GM18873 (cell line): ENCODE measurements around the gene MYCL.
A peak's percentile ranks its signal among the peaks of the same experiment; 100 is the strongest.
"Not testable (repeated sequence)": the region's sequence is repeated elsewhere in the genome, so short reads cannot be mapped to it uniquely, and the experiment has no call there.

ENCODE experiments used
- ATAC-seq: cut with Tn5 transposase; IDR thresholded peaks from one replicate; pipeline ENCODE4 v1.9.1; 2021; ENCODE audit warnings: mild to moderate bottlenecking, moderate library complexity, moderate number of reproducible peaks; ENCODE audit not compliant: unreplicated experiment, low FRiP score

MYCL gene

DNA sequence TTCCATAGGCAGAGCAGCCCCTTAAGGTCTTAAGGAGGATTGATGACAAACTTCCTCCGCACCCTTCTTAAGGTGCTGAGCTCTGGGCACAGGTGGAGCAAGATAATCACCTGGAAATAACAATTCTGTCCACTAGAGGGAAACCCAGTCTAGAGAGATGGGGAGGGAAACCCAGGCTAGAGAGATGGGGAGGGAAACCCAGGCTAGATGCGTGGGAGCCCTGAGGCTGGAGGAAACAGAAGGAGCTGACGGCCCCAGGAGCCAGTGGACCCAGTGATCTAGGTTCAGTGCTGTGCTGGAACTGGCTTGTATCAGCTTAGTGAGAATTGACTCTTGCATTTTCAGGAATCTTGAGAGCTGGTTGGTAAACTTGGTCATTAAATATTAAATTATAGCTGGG lies 17.8 kb upstream of the MYCL start:
- ATAC-seq: no peak

DNA sequence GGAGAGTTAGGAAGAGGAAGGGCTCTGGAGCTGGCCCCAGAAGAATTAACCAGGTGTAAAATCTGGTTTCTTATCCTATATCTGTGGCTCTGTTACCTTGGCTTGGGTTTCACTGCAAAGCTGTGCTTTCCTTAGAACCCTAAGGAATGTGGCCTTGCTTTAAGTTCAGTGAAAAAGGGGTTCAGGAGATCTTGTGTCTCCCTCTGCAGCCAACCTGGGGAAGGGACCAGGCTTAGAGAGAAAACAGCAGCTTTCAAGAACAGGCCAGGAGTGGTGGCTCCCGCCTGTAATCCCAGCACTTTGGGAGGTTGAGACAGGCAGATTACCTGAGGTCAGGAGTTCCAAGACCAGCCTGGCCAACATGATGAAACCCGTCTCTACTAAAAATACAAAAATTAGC lies 16.1 kb upstream of the MYCL start:
- ATAC-seq: no peak

DNA sequence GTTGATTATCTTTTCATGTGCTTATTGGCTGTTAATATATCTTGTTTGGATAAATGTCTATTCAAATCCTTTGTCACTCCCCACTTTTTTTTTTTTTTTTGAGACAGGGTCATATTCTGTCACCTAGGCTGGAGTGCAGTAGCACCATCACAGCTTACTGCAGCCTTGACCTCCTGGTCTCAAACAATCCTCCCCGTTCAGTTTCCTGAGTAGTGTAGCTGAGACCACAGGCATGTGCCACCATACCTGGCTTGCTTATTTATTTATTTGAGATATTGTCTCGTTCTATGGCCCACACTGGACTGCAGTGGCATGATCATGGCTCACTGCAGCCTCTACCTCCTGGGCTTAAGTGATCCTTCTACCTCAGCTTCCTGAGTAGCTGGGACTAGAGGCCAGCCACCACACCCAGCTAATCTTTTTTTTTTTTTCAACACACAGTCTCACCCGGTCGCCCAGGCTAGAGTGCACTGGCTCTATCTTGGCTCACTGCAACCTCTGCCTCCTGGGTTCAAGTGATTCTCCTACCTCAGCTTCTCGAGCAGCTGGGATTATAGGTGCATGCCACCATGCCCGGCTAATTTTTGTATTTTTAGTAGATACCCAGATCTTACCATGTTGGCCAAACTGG lies 13.9 kb upstream of the MYCL start:
- ATAC-seq: no peak

DNA sequence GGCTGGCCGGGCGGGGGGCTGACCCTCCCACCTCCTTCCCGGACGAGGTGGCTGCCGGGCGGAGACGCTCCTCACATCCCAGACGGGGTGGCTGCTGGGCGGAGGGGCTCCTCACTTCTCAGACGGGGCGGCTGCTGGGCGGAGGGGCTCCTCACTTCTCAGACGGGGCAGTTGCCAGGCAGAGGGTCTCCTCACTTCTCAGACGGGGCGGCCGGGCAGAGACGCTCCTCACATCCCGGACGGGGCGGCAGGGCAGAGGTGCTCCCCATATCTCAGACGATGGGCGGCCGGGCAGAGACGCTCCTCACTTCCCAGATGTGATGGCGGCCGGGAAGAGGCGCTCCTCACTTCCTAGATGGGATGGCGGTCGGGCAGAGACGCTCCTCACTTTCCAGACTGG lies 11.4 kb upstream of the MYCL start:
- not testable (repeated sequence) for ATAC-seq

DNA sequence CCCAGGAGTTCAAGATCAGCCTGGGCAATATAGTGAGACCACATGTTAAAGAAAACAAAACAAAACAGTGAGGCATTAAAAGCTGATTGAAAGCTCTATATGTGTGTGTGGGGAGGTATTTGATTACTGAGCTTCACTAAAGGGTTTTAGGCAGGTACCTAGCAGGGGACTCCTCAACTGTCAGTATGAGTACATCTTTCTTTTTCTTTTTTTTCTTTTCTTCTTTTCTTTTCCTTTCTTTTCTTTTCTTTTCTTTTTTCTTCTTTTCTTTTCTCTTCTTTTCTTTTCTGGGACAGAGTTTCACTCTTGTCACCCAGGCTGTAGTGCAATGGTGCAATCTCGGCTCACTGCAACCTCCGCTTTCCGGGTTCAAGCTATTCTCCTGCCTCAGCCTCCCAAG lies 8.5 kb upstream of the MYCL start:
- no peak for ATAC-seq

DNA sequence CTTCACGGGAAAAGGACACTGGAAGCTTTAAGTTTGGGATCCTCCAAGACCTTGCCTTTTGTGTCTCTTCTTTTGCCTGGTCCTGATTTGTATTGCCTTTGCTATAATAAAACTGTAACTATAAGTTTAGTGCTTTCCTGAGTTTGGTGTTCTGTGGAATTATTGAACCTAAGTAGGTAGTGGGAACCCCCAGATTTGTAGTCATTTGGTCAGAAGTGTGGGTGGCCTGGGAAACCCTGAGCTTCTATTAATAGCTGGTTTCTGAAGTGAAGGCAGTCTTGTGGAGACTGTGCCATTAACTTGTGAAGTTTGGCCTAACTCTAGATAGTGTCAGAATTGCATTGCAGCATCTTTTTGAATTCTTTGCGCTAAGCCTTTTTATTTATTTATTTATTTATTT lies 6.8 kb upstream of the MYCL start:
- ATAC-seq: no peak

DNA sequence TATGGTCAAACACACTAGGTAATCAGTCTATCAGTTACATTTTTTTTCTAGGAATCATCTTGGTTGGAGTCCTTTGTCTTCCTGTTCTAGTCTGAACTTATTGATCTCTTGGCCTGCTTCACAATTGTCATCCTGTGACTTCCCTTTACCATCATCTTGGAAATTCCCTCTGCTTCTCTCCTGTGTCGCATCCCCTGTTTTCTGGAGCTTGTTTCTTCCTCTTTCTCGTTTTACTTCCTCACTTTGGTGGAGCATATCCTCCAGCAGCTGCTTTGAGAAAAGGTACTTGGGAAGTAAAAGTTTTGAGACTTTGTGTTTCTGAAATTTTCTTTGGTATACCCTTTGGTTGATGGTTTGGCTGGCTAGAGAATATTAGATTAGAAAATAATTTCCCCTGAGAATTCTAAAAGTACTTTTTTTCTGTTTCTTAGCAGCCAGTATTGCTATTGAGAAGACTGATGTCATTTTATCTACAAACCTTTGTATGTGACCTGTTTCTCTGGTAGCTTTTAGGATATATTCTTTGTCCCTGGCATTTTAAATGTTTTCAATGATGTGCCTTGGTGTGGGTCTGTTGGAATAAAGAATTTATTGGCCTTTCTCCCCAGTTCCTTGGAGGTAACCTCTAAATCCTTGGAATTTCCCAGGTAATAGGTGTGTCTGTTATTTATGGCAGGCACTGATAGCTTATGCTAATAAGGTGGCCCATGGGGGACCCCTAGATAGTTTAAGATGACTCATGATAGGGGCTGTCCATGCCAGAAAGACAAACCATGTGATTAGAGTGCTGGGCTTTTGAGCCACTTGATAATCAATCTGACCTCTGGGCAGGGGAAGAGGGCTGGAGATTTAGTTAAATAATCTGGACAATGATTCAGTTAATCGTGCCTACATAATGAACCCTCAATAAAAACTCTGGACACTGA lies 6.1 kb upstream of the MYCL start:
- no peak for ATAC-seq

DNA sequence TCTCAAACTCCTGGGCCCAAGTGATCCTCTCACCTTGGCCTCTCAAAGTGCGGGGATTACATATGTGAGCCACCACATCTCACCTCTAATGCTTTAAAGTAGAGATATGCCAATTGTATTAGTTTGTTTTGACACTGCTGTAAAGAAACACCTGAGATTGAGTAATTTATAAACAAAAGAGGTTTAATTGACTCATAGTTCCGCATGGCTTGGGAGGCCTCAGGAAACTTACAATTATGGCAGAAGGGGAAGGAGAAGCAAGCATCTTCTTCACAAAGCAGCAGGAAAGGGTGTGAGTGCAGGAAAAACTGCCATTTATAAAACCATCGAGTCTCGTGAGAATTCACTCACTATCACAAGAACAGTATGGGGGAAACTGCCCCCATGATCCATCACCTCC lies 3.5 kb upstream of the MYCL start:
- ATAC-seq: no peak

DNA sequence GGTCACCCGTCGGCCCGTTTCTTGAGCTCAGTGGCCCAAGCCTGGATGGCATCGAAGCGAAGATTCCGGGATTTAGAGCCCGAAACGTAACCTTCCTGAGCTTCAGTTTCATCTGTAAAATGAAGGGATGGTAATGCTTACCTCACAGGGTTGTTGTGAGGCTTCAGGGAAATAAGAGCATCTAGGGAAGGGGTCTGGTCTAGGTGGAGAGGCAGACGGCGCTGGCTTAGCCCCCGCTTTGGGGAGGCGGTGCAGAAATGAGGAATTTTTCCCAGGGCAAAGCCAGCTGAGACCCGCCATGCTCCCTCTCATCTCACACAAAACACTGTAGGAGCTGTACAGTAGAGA lies 717 bp upstream of the MYCL start:
- ATAC-seq: no peak

DNA sequence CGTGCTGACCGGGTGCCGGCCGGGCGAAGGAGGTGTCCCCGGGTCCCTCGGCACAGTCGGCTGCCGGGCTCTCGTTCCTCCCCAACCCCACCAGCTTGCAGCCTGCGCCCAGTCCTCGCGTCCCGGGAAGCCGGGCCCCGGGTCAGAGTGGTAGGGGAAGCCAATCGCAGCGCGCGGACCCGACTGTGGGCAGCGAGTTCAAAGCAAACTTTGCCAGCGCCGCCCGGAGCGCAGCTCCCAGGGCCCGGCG lies 328 bp downstream of the MYCL start:
- peak; percentile 16 for ATAC-seq

DNA sequence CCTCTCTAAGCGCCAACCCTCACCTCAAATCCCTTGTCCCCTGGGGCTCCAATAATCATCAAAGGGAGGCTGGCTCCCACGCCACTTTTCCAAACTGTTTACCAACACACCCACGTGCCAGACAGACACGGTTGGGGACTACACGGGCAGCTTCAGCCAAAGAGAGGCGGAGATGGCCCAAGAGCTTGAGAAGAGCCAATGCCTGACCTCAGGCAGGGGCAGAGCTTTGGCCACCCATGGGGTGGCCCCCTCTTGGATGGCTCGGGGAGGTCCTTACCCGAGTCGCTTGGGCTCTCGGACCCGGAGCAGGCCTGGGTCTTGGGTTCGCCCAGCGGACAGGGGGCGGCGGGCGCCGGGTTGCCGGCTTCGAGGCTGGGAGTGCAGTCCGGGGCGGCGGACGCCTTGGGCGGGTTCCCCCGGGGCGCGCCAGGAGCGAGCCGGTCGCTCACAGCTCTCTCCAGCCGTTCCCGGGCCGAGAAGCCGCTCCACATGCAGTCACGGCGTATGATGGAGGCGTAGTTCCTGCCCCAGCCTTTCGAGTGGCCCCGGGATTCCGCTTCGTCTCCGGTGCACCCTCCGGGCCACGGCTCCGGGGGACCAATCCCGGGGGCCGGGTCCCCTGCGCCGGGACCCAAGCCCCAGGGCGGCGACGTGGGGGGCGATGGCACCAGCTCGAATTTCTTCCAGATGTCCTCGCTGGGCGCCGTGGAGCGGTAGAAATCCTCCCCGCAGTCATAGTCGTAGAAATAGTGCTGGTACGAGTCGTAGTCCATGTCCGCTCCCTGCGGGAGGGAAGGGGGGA lies 854 bp downstream of the MYCL start:
- ATAC-seq: no peak

DNA sequence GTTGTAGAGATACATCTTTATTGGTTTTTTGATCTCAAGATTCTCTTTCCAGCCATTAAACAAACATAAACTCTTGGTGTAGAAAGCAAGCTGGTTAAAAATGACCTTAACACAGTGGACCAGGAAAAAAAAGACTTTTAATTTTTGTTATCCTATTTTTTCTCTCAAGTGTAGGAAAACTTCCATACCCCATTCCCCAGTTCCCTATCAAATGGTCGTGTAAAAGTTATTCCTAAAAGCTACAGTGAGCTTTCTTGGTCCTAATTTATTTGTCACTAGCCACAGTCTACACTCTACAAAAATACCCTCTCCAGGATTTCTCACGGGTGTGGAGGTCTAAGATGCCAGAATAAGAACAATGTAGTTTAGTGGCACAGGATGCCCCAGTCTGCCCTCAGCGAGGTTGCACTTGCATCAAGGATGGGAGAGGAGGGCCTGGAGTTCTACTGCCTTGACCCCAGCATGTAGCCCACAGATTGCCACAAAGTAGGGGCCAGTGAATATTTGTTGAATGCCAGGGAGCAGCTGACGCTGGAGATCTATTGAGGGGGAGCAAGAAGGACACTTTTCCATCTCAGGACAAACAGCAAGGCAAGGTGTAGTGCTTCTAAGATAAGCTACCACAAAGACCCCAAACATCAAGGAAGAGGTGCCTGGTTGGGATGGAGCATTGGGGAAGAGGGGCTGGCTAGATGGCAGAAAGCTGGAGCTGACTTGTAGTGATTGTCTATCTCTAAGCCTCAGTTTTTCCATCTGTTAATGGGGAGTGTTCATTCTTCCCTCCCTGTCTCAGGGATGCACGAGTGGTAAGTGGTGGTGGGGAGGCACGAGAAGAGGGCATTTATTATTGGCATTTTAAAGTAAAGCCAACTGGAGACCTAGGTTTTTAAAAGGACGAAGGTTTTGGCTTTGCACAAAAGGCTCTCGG lies 1.8 kb downstream of the MYCL start:
- ATAC-seq: no peak

DNA sequence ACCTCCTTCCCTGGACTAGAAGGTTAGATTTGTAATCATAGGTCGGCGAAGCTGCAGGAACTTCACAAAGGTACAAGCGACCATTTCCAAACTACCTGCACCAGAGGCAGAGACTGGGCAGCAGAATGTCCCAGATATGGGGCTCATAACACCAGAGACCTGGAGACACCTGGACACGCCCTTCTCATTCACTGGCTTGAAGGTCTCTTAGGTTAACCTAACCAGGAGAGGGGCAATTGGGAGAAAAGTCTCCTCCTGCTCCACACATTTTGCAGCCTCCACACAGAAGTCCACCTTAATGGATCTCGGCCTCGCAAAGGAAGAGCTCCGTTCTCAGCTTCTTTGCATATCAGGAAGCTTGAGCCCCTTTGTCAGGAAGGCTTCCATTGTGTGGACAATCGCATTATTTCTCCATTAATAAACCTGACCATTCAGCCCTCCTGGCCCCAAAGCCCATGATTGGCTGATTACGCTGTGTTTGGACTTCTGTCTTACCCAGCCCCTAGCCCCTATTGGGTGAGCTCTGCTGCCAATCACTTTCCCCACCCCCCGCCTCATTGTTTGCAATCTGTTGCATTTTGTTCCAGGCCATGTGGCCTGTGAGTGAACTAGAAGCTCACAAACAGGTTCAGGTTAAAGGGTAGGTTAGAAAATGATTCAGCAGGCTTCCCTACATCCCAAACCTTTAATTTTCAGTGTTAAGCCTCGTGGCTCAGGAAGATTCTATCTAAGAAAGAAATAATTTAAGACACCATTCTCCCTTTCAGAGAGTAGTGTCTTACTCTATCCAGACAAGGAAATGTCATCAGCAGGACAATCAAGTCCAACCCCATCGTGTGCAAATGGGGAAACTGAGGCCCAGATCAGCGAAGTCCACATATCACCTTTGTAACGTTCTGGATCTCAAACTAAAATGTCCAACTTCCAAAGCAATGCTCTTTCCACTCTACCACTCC lies 2.8 kb downstream of the MYCL start:
- no peak for ATAC-seq

DNA sequence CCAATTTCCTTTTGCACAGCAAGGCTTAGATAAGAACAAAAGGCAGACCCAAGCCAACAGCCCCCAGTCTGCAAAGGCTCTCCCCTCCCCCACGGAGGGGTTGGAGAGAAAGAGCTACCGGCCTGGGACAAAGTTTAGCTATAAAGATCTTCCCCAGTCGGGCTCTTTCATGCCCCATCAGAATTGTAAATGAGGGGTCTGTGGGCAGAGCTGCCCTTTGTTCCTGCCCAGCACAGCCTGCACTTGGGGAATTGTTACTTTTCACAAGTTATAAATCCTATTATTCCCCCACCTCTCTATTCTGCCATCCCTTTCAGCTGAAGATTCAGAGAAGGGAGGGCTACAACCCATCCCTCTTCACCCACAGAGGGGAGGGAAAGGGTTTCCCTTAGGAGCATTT lies 3.5 kb downstream of the MYCL start:
- no peak for ATAC-seq

DNA sequence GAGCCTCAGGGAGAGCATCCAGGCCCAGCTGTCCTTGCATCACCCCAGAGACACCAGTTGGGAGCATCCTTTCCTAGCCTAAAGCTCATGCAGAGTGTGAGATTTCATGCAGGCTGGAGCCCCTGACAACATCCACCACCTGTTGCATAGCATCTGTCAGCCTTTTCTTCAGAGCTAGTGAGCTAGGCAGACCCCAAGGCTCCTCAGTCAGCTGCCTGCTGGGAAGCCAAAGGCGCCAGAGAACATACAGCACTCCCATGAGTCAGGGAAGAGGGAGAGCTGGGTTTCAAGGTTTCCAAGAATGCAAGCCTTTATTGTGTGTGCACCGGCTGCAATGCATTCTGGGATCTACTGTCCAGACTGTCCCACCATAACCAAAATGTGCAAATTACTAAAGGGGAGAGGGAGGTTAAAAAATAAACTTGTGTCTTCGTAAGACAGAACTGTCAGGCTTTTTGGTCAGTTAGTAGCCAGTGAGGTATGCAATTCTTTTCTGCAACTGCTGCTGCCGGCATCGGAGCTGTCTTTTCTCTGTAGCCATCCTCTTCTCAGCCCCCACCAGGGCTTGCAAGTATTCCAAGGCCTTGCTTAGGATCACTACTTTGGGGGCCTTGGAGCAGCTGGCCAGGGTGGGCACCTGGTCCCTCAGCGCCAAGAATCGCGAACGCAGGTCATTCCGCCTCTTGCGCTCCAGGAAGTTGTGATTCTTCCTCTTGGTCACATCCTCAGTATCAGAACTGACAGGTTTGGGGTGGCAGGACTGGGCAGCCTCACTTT lies 4.6 kb downstream of the MYCL start:
- ATAC-seq: no peak

DNA sequence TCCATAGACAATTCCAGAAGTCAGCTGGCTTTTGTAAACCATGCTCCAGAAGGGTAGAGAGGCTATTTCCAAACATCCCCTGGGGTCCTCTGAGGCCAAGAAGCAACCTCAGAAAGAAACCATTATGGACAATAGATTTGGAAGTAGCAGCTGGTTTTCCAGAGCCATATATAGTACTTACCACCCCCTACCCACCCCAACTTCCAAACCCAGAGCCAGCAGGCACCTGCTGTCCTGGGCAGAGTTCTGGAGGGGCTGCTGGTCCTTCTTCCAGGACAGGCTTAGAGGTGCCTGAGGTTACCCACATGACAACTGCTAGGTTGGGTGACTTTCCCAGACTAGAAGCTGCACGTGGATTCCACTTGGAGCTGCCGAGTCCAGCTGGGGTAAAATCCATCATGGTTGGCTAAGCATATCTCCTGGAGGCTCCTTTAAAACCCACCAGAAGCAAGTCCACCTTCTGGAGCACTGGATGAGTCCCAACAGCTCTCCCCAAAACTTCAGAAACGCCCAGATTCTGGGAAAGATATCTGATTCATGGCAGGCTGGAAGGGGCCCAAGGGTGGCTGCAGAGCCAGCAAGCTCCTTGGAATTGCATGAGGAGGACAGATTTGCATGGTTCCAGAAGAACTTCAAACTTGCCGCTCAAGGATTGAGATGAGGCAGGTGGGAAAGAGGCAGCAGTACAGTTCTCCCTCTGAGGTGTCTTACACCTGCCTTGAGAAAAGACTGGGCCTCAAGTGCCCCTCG lies 5.8 kb downstream of the MYCL start:
- no peak for ATAC-seq

DNA sequence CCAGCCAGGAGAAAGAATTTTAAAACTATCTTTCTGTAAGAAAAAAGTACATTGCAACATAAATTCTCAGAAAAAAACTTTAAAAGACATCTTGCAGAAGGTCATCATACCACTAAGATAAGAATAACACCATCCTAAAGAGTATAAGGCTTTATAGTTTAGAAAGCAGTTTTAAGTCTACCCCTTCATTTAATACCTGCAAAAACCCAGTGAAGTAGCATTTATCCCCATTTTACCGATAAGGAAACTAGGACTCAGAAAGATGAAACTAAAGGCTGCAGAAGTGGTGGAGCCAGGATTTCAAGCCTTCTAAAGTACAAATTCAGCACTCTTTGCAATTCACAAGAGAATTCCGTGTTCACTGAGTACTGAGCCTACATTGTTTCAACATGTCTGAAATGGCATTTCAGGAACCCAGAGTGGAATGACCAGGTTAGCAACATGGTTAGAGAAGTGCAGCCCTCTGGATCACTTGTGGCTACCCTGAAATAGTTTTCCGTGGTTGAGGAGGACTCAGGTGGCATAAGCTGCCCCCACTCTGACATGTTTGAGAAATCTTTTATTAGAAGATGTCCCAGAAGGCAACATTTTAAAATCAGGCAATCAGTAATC lies 6.7 kb downstream of the MYCL start:
- no peak for ATAC-seq
